ENCODE results near the gene SETX.

SETX gene

GRCh38 chr9:132351404-132352045 lies 3.3 kb downstream of the SETX start:
- no peak for DNase-seq

GRCh38 chr9:132350861-132351315 lies 3.9 kb downstream of the SETX start:
- DNase-seq = no peak

GRCh38 chr9:132348676-132349075 lies 6.1 kb downstream of the SETX start:
- no peak for DNase-seq

- DNase-seq = no peak
Observed at GRCh38 chr9:132346177-132346576, 8.6 kb downstream of the SETX start.

GRCh38 chr9:132341177-132341840 lies 13.5 kb downstream of the SETX start:
- no peak for DNase-seq

- no peak for DNase-seq
Observed at GRCh38 chr9:132334364-132334763, 20.4 kb downstream of the SETX start.

- no peak for DNase-seq
Observed at GRCh38 chr9:132333556-132333955, 21.2 kb downstream of the SETX start.

GRCh38 chr9:132328580-132328979 lies 26.2 kb downstream of the SETX start:
- no peak for DNase-seq

GRCh38 chr9:132327537-132327936 lies 27.2 kb downstream of the SETX start:
- no peak for DNase-seq

GRCh38 chr9:132324425-132324824 lies 30.4 kb downstream of the SETX start:
- DNase-seq = no peak

GRCh38 chr9:132319421-132320110 lies 35.2 kb downstream of the SETX start:
- DNase-seq = no peak

GRCh38 chr9:132312873-132313272 lies 41.9 kb downstream of the SETX start:
- DNase-seq = no peak

- DNase-seq = no peak
Observed at GRCh38 chr9:132312426-132312825, 42.4 kb downstream of the SETX start.

GRCh38 chr9:132311978-132312377 lies 42.8 kb downstream of the SETX start:
- no peak for DNase-seq

GRCh38 chr9:132309056-132309455 lies 45.7 kb downstream of the SETX start:
- no peak for DNase-seq

- DNase-seq = no peak
Observed at GRCh38 chr9:132301521-132301920, 53.3 kb downstream of the SETX start.

GRCh38 chr9:132299221-132299620 lies 55.6 kb downstream of the SETX start:
- DNase-seq = no peak

- DNase-seq = no peak
Observed at GRCh38 chr9:132295181-132295580, 59.6 kb downstream of the SETX start.

- no peak for DNase-seq
Observed at GRCh38 chr9:132293145-132293721, 61.6 kb downstream of the SETX start.

GRCh38 chr9:132288966-132289365 lies 65.8 kb downstream of the SETX start:
- no peak for DNase-seq

GRCh38 chr9:132288361-132288760 lies 66.4 kb downstream of the SETX start:
- no peak for DNase-seq

GRCh38 chr9:132287256-132287760 lies 67.5 kb downstream of the SETX start:
- no peak for DNase-seq

GRCh38 chr9:132283863-132284262 lies 70.9 kb downstream of the SETX start:
- DNase-seq = no peak

GRCh38 chr9:132283165-132283564 lies 71.6 kb downstream of the SETX start:
- DNase-seq = no peak
